GM12892 (cell line): ENCODE results near the gene ZMIZ1.

Experiments used
- POLR2A ChIP-seq: IDR thresholded peaks from 2 replicates; pipeline ENCODE4 v1.6.1; 2011; ENCODE audit warnings: low read depth, low read length, control low read depth
- POLR2AphosphoS5 ChIP-seq: IDR thresholded peaks from 2 replicates; pipeline ENCODE4 v1.6.1; 2011; ENCODE audit warnings: low read depth, low read length, control low read depth
- TAF1 ChIP-seq: IDR thresholded peaks from 2 replicates; pipeline ENCODE4 v1.6.1; 2011; ENCODE audit warnings: low read depth, mild to moderate bottlenecking, control low read depth, low read length, borderline replicate concordance

DNA sequence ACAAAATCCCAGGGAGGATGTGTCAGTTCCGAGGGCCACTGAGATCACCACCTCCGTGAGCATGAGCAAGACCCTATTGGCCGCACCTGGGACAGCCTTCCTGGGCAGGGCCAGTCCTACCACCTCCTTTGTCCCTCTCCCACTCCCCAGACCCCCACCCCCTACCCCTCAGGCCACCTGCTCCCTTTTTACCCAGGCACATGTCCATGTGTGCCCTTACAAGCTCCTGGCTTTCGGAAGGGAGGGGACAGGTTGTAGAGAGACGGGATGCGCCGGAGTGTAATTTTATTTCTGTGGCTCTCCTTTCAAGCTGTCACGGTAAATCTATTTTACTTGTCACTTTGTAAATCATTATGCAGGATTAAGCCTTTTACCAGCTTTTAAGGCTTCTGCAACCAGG is 20.9 kb downstream of the ZMIZ1 start:
- no peak for TF ChIP-seq POLR2A
- no peak for TF ChIP-seq POLR2AphosphoS5
- TF ChIP-seq TAF1: no peak
